Inflammatory macrophage (primary cell): ENCODE results near the gene CASZ1.
A peak's percentile ranks its signal among the peaks of the same experiment; 100 is the strongest.

Source experiments
- DNase-seq, 2 donors: peaks; one replicate each; pipeline ENCODE4 v3.0.0-alpha.2; 2020 to 2022

Gene CASZ1

DNA sequence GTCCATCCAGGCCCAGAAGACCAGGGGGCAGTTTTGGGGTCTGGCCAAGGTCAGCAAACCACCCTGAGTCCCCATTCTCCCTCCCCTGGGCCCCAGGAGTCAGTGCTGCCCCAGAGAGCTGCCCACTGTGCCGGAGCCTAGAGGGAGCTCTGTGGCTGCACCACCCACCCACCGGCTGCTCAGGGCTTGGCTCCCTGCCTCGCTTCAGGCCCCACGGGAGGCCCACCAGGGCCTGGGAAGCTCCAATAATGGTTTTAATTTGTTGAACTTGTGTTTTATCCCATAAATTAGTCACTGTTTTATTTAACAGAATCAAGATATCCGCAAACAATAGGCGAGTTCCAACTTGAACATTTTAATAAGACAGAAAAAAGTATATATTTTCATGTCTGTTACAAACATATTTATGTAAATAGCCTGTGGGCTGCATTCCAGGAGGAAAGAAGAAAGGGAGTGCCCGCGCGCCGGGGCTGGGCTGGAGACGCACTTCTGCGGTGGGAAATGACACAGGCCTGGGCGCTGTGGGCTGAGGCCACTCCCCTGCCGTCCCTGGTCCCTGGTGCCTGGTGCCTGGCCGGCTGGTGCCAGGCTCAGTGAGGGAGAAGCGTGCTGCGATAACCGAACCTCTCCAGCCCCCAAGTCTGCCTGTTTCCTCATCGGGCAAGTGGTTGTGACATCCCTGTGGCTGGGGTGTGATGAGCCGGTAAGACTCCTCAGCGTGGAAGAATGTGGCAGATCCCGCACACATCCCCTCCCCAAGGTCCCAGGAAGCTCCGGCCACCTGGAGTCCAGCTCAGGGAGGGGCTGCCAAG, 161.2 kb downstream of the CASZ1 start:
- no peak for DNase-seq

GRCh38 chr1:10634428-10635084, 161.9 kb downstream of the CASZ1 start:
- DNase-seq: no peak

GRCh38 chr1:10634075-10634427, 162.4 kb downstream of the CASZ1 start:
- DNase-seq: no peak

- no peak for DNase-seq
Observed at GRCh38 chr1:10633416-10633815, 163.0 kb downstream of the CASZ1 start.

DNA sequence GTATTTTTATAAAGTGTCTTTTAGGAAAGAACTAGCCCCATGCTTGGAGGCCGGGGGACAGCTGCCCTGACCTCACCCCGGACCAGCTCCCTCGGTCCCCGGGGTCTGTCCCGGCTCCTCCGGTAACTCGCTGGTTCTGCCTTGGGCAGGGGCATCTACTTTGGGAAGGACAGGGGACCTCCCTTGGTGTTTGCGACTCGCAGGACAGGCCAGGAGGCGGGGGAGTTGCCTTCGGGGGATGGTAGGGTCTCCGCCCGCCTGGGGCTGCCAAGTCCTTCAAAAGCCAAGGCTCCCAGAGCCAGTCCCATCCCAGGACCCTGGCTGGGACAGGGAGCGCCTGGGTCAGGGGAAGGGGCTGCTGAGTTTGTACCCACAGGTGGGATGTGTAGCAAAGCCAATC, 163.8 kb downstream of the CASZ1 start:
- no peak for DNase-seq

GRCh38 chr1:10631811-10632593, 164.4 kb downstream of the CASZ1 start:
- DNase-seq: no peak

GRCh38 chr1:10631121-10631810, 165.2 kb downstream of the CASZ1 start:
- DNase-seq: no peak

DNA sequence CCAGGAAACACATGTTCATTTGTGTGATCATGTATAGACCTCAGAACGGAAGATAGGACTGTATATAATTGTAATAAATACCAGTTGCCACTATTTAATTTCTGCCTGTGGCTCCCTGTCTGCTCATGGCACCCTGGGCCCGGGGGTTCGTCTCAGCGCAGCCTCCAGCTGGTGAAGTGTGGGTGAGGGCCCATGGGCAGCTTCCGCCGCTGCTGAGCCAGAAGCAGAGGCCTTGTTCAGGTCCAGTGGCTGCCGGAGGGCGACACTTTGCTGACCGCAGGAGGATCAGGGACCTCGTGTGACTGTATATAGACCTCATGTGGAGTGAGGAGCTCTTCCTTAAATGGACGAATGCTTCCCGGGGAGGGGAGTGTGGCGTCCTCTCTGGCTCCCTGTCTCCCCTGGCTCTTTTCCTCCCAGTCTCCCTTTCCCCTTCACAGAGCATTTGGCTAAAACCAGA, 165.8 kb downstream of the CASZ1 start:
- DNase-seq: no peak

- DNase-seq: no peak
Observed at GRCh38 chr1:10629816-10630571, 166.5 kb downstream of the CASZ1 start.

GRCh38 chr1:10629091-10629815, 167.2 kb downstream of the CASZ1 start:
- no peak for DNase-seq

DNA sequence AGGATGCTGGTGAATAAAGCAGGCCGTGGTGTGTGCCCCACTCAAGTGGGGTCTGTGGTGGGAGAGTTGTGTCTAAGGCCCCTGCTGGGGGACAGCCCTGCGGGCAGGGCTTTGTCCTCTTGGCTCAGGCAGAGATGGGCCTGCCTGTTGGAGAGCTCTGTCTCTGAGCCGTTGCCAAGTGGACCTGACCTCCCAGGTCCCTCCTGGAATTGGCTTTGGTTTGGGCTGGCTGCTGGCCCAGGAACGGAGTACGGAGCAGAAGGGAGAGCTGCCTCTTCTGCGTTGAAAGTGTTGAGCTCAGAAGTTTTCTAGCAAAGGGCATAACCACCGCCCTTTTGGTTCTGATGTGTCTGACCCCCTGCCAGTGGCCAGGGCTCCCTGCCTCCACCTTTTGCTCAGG, 167.8 kb downstream of the CASZ1 start:
- DNase-seq: no peak

DNA sequence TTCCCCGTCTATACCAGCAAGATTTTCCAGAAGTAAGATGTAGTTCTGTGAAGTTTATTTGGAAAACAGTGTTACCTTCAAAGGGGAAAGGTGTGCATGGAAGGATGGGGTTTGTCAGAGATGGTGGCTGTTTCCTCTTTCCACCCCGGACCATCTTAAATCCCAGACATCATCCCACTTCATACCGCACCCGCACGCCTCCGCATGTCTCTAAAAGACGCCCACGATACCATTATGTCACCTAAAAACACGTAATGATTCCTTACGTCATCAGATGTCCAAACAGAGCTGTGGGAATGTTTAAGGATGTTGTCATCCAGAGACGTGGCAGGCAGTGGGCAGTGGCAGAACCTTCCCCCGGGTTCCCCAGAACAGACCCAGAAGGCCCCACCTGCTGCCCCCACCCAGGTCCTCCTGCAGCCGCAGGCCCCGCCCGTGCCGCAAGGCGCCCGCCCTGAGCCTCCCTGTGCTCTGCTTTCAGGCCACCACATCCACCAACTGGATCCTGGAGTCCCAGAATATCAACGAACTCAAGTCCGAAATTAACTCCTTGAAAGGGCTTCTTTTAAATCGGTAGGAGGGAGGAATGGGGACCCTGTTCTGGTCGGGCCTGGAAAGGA, 169.5 kb downstream of the CASZ1 start:
- peak; percentile 16 to 59 for DNase-seq

DNA sequence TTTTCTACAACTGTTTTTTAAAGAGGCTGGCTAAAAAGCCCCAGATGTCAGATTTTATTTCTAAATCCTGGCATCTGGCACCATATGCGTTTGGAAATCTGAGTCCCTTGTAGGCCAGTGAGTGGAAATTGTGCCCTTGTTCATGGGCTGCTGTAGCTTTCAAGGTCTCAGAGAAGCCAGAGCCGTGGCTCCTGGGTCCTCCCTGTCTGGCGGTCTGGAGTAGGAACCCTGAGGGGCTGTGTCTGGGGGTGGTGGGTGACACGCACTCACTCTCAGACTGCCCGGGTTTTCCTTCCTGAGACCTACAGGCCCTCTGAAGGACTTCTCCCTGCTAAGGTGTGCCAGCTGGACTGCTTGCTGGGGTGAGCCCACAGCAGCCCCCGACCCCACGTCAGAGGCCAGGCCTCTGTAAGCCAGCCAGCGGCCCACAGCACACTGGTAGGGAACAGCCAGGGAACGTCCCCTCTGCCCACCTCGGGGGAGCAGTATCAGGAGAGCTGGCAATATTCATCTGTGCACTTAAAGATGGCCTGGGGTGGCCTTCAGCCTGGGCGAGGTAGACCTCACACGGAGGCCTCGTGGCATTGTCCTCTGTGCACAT, 170.2 kb downstream of the CASZ1 start:
- DNase-seq: no peak

DNA sequence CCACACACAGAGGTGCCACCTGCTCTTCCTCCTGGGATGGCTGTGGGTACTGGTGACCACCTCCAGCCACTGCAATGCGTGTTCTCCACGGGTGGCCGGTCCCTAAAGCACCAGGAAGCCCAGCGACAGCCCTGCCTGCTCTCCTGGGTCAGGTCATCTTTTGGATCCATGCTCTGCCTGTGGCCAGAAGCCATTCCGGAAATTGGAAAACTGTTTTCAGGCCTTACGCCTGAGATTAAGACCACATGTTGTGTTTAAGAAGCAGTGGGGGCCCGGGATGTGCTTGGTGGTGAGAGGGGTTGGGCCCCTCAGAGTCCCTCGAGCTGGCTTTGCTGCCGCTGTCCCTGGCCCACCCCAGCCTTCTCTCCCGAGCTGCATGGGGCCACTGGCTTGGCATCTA, 170.9 kb downstream of the CASZ1 start:
- DNase-seq: no peak

- no peak for DNase-seq
Observed at GRCh38 chr1:10625076-10625475, 171.4 kb downstream of the CASZ1 start.

GRCh38 chr1:10624256-10625050, 172.0 kb downstream of the CASZ1 start:
- no peak for DNase-seq

GRCh38 chr1:10623686-10624145, 172.7 kb downstream of the CASZ1 start:
- no peak for DNase-seq

- no peak for DNase-seq
Observed at GRCh38 chr1:10622910-10623685, 173.3 kb downstream of the CASZ1 start.

- DNase-seq: no peak
Observed at GRCh38 chr1:10621906-10622305, 174.5 kb downstream of the CASZ1 start.
